GM11168 (cell line): ENCODE results near the gene AFAP1.

Source experiments
- in situ Hi-C: fragments of 300-500 bp; cut with MboI; formaldehyde crosslinking; loops from one replicate; pipeline ENCODE4 v1.12.0; 2022; ENCODE audit warnings: low sequenced_read_pairs; ENCODE audit not compliant: unreplicated experiment

The AFAP1 gene

GRCh38 chr4:7872264-7872771 is 67.3 kb downstream of the AFAP1 start:
- in situ Hi-C loops, result no loop called here

- in situ Hi-C loops, result no loop called here
These were observed 68.3 kb downstream of the AFAP1 start for GRCh38 chr4:7871356-7871755.

- in situ Hi-C loops, result no loop called here
These were observed 70.7 kb downstream of the AFAP1 start for GRCh38 chr4:7868892-7869471.

- in situ Hi-C loops, result no loop called here
These were observed 71.3 kb downstream of the AFAP1 start for GRCh38 chr4:7868436-7868775.

DNA sequence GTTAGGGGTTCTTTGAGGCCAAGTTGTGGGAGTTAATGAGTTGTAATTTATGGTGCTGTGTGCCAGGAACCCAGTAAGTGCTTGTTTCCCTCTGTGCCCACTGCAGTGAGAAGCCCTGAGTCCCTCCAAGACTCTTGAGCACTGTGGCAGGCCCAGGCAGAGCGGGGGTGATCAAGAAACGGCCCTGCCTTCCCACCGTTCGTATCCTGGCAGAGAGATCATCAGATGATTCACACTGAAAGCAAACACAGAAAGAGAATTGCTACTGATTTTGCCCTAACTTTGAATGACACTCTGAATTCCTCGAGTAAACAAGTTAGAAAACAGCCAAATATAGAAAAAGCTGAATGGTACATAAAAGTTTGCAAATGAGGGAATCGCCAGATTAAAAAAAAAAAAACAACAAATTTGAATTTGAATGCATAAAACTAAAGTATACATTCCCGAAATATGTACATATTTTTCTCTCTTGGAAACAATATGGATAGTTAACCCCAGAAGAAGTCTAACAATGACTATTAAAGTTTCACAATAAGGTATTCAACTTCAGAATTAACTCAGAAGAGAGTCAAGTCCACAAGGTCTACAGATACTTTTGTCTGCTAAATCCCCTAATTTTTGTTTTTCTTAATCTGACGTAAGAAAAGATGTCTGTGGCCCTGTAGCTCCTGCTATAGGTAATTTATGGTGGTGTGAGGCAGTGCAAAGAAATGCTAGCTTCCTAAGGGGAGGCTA is 71.8 kb downstream of the AFAP1 start:
- in situ Hi-C loops, result no loop called here

DNA sequence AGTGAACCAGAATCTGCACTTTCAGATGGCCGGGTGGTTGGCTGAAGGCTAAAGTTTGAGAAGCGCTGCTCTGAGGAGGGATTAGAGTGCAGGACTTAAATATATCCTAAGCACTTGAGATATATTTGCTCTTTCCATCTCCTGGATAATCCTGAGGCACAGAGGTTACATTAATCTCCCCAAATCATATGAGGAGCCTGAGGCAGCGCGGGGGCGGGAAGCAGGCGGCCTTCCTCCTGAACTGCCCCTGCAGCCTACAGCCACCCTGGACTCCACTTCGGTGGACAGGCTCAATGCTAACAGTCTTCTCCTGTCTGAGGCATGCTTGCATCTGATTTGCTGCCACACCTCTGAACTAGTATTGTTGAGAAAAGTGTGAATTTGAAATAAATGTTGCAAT is 72.5 kb downstream of the AFAP1 start:
- in situ Hi-C loops, result no loop called here

- in situ Hi-C loops, result no loop called here
These were observed 74.1 kb downstream of the AFAP1 start for GRCh38 chr4:7865533-7865932.

- in situ Hi-C loops, result no loop called here
These were observed 75.0 kb downstream of the AFAP1 start for GRCh38 chr4:7864685-7865084.

- in situ Hi-C loops, result no loop called here
These were observed 75.6 kb downstream of the AFAP1 start for GRCh38 chr4:7863911-7864681.

DNA sequence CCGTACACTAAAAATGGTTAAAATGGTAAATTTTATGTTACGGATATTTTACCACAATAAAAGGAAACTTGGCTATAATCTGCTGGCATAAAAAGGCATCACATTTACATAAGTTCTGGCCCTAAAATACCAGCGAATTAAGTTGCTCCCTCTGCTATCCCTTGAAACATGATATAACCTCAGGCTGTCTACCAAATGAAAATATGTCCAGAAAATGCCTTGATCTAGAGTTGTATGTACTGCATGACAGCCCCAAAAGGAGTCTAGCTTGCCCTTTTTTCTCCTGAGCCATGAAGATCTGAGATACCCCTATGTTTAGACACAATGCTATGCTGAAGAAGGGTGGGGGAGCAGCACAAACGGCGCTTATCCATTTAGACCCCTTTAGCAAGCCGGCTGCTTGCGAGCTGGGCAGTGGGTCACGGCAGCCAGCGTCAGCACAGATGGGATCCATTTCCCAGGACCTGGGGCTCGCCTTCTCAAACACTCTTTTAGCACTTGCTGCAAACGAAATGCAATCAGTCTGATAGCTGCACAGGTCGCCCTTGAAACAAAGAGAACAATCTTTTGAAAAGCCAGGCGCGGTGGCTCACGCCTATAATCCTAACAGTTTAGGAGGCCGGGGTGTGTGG is 77.0 kb downstream of the AFAP1 start:
- in situ Hi-C loops, result no loop called here

GRCh38 chr4:7861440-7861881 is 78.2 kb downstream of the AFAP1 start:
- in situ Hi-C loops, result no loop called here

DNA sequence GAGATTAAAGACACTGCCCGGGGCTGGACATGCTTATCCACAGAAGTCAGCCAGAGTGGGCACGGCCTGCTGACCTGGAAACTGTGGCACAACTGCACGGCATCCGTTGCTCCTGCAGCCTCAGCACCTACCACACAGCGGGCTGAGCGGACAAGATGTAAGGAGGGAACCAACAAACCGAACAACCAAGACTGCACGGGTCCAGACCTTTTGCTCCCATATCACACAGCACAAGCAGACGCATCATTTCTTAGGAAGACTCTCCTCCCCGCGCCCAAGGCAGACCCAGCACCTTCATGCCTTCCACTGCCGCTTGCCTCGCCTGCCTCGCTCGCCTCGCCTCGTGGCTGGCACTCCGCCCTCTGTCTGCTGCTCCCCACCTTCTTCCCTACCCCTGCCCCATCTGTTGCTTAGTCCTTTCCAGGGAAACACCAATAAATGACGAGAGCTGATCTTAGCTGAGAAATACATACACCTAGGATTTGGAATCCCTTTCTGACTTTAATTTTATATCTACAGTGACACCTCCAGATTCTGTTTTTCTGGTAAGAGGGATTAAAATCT is 79.0 kb downstream of the AFAP1 start:
- in situ Hi-C loops, result no loop called here

DNA sequence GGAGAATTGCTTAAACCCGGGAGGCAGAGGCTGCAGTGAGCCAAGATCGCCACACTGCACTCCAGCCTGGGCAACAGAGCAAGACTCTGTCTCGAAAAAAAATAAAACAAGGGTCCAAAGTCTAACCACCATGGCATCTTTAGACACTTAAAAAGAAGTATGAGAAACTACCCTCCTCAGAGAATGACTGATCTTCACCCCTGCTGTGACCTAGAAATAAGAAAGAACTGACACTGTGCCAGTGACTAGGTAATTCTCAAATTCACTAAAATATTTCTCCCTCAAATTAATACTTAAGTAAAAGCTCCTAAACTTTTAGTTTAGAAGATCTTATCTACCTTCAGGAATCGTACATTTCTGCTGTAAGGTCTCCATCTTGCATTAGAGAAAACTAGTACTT is 80.3 kb downstream of the AFAP1 start:
- in situ Hi-C loops, result no loop called here

DNA sequence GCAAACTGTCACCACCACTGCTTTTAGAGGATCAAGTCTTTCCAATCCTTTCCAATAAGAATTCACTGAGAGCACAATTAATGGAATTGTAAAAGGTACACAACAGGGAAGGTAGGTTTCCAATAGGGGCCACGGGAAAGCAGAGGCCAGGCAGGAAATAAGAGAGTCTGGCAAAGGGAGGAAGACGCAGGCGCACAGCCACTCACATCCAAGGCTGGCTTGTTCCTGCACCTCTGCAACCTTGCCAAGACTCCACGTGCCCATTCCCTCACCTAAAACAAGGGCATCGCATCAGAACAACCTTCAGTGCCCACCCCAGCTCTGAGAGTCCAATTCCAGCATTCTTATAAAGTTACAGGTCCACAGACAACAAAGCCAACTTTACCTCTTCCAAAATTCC is 81.2 kb downstream of the AFAP1 start:
- in situ Hi-C loops, result no loop called here

DNA sequence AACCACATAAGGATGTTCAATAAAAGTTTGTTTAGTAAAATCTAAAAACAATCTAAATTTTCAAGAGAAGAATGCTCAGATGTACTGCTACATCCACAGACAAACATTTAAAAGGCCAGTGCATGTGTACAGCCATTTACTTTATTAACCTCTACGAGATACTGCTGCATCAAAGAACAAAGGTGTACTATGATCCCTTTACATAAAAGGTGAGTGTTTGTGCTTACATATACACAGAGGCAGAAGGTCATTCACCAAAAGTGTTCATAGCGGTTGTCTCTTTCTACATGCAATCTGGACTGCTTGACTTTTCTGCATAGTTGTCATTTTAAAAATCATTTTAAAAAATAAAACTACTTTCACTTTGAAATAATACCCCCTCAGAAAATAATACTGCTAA is 81.7 kb downstream of the AFAP1 start:
- in situ Hi-C loops, result no loop called here

GRCh38 chr4:7857238-7857701 is 82.4 kb downstream of the AFAP1 start:
- in situ Hi-C loops, result no loop called here

DNA sequence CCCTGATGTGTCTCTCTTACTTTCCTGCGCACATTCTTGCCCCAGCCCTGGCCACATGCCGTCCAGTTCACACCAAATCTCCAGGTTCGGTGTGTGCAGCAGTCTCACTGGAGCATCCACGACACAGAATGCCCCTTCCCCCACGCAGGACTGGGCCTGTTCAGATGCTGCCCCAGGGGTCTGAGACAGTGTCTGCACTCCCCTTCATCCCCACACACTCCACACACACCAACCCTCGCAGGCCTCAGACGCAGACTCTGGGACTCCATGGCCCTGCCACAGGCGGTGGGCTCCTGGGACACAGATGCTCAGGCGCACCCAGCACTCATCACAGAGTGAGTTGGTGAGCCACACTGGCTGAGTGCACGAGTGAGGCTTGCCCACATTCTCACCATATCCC is 83.9 kb downstream of the AFAP1 start:
- in situ Hi-C loops, result no loop called here

- in situ Hi-C loops, result no loop called here
These were observed 84.8 kb downstream of the AFAP1 start for GRCh38 chr4:7854697-7855370.

DNA sequence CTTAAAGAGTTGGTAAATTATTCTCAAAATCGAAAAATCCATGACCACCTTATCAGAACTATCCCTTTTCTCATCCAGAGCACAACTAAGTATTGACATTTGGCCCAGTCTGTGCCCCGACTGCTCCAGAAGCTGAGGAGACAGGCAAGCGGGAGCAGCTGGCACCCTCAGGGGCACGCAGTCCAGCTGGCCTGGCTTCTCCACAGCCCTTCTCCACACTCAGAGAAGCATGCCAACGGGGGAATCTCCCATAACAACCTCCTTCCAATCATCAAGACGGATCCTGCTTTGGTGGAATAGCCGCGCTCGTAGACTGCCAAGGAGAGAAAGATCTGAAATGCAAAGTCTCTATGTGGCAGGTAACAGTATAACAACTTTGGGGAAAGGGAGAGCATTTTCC is 85.4 kb downstream of the AFAP1 start:
- in situ Hi-C loops, result no loop called here

DNA sequence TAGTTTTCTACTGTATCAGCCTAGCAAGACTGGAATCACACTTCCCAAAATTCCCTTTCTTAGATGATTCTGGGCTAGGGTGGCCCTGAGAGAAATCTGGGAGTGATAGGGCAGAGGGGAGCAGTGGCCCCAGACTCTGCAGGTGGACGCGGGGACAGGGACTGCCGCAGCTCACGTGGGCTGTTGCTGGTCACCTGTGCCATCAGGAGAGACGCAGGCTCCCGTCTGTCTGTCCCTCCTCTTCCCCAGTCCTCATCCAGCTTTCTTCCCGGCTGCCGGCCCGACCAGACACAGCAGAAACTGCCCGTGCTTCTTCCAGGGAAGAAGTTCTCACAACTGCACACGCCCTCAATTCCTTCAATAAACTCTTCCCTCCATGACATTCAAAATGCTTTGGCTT is 86.4 kb downstream of the AFAP1 start:
- in situ Hi-C loops, result no loop called here
